B cell (primary cell): ENCODE measurements around the gene RRAGC. TPM values are rescaled to one million over a fixed set of nuclear protein-coding genes. Genes with fewer than 3 reads are reported as not detected.

Experiments
- ATAC-seq: fragments of 200-7000 bp; cut with Tn5 transposase; one replicate; pipeline ENCODE4 v1.10.0; 2021; ENCODE audit warnings: low read depth, mild to moderate bottlenecking, moderate number of reproducible peaks, moderate library complexity
- CTCF ChIA-PET: fragments of 350-600 bp; sonication (Branson Sonifier 250); formaldehyde crosslinking; loops from one replicate; lab custom pipeline; 2021; ENCODE audit warnings: antibody characterized with exemption, inconsistent platforms; lab: Charles Lee
- POLR2A ChIA-PET: fragments of 350-600 bp; sonication (Branson Sonifier 250); formaldehyde crosslinking; loops from one replicate; lab custom pipeline; 2021; ENCODE audit warnings: antibody characterized with exemption; lab: Charles Lee
- DNase-seq: peaks from one replicate; pipeline ENCODE4 v3.0.0; 2013
- H2AFZ ChIP-seq: 2 replicates; pipeline ENCODE4 v1.6.1; 2012; ENCODE audit warnings: mild to moderate bottlenecking, low read depth, low read length; ENCODE audit not compliant: insufficient read depth, poor library complexity, severe bottlenecking
- H3K27ac ChIP-seq, 2 donors: 1 replicate in 1 of 2; 2 replicates in 1 of 2; pipeline ENCODE4 v1.5.1; 2012 to 2013; ENCODE audit warnings: low read length in 2 of 2, mild to moderate bottlenecking in 2 of 2, moderate library complexity in 1 of 2
- H3K27me3 ChIP-seq, 4 experiments: fragments of 200-600 bp in 1 of 4; sonication (generic) in 1 of 4; replicated peaks in 1 of 4; 1 replicate in 2 of 4; 2 replicates in 2 of 4; pipeline versions ENCODE4 v1.6.1 to v1.7.0; 2013 to 2016; ENCODE audit warnings: low read length in 3 of 4, mild to moderate bottlenecking in 2 of 4, mixed read lengths in 1 of 4, moderate library complexity in 1 of 4; ENCODE audit not compliant: insufficient read depth in 4 of 4, control insufficient read depth in 3 of 4; ENCODE audit errors: control extremely low read depth in 1 of 4
- H3K36me3 ChIP-seq, 2 experiments: replicated peaks in 1 of 2; 1 replicate in 1 of 2; 2 replicates in 1 of 2; pipeline versions ENCODE4 v1.6.1 to v1.7.1; 2013; ENCODE audit warnings: low read length in 1 of 2; ENCODE audit not compliant: insufficient read depth in 2 of 2, control insufficient read depth in 1 of 2; ENCODE audit errors: control extremely low read depth in 1 of 2, extremely low read depth in 1 of 2
- H3K4me1 ChIP-seq, 2 donors: fragments of 200-600 bp in 1 of 2; sonication (generic) in 1 of 2; 1 replicate in 1 of 2; 2 replicates in 1 of 2; pipeline versions ENCODE4 v1.5.1 to v1.6.1; 2013 to 2017; ENCODE audit warnings: low read length in 2 of 2; ENCODE audit not compliant: control insufficient read depth in 2 of 2, insufficient read depth in 2 of 2
- H3K4me2 ChIP-seq: replicated peaks from 2 replicates; pipeline ENCODE3; 2012; ENCODE audit warnings: mild to moderate bottlenecking, low read depth, low read length; ENCODE audit not compliant: poor library complexity, severe bottlenecking
- H3K4me3 ChIP-seq, 5 experiments: fragments of 200-600 bp in 1 of 5; sonication (generic) in 1 of 5; 1 replicate in 3 of 5; 2 replicates in 2 of 5; pipeline versions ENCODE4 v1.5.1 to v1.7.0; 2011 to 2016; ENCODE audit warnings: low read length in 4 of 5, mild to moderate bottlenecking in 4 of 5, low read depth in 2 of 5, control low read depth in 1 of 5, moderate library complexity in 1 of 5; ENCODE audit not compliant: insufficient read depth in 1 of 5; ENCODE audit errors: control extremely low read depth in 1 of 5, extremely low read depth in 1 of 5
- H3K79me2 ChIP-seq: fragments of 200-600 bp; sonication (generic); one replicate; pipeline ENCODE4 v1.6.0; 2016; ENCODE audit warnings: low read length; ENCODE audit not compliant: control insufficient read depth, insufficient read depth
- H3K9ac ChIP-seq: fragments of 200-600 bp; sonication (generic); 2 replicates; pipeline ENCODE4 v1.6.1; 2017; ENCODE audit warnings: mild to moderate bottlenecking, low read length, moderate library complexity
- H3K9me3 ChIP-seq, 3 donors: one replicate each; pipeline versions ENCODE4 v1.6.1 to v1.7.1; 2013; ENCODE audit warnings: low read length in 2 of 3; ENCODE audit not compliant: control insufficient read depth in 2 of 3, insufficient read depth in 1 of 3; ENCODE audit errors: control extremely low read depth in 1 of 3
- H4K20me1 ChIP-seq: 2 replicates; pipeline ENCODE4 v1.6.0; 2012; ENCODE audit warnings: mild to moderate bottlenecking, low read length; ENCODE audit not compliant: insufficient read depth, control insufficient read depth, poor library complexity, severe bottlenecking
- H3K27ac Mint-ChIP-seq: one replicate; pipeline ENCODE4 v1.8.0; 2021; ENCODE audit warnings: mixed read lengths
- H3K27me3 Mint-ChIP-seq: one replicate; pipeline ENCODE4 v1.8.0; 2021; ENCODE audit warnings: mixed read lengths
- H3K4me1 Mint-ChIP-seq: one replicate; pipeline ENCODE4 v1.8.0; 2021; ENCODE audit warnings: mixed read lengths
- H3K4me3 Mint-ChIP-seq: one replicate; pipeline ENCODE4 v1.8.0; 2021; ENCODE audit warnings: mixed read lengths
- H3K9me3 Mint-ChIP-seq: one replicate; pipeline ENCODE4 v1.8.0; 2022; ENCODE audit warnings: mixed read lengths; ENCODE audit not compliant: insufficient read depth
- EZH2 ChIP-seq: IDR thresholded peaks from 2 replicates; pipeline ENCODE4 v1.6.1; 2012; ENCODE audit warnings: borderline replicate concordance, low read depth, mild to moderate bottlenecking, moderate library complexity, low read length; ENCODE audit not compliant: insufficient read depth, poor library complexity, severe bottlenecking
- WGBS: methylation state at CpG from one replicate; pipeline ENCODE4 v1.1.5; 2013; ENCODE audit warnings: missing lambda C conversion rate; ENCODE audit not compliant: insufficient coverage; 5-methylcytosine and 5-hydroxymethylcytosine counted together
- intact Hi-C: fragments of 100-400 bp; cut with micrococcal nuclease; formaldehyde crosslinking; loops from one replicate; pipeline ENCODE4 v1.10.0; 2022
- polyA plus RNA-seq: library from polyadenylated mRNA; depleted of rRNA; stranded (reverse); fragments of >200 nt; gene quantifications from 2 replicates; pipeline ENCODE4 v1.2.3, GENCODE V29; 2012
- total RNA-seq, 2 donors: library from RNA; stranded (reverse); fragments of 120-200 nt in 1 of 2; gene quantifications; 1 replicate in 1 of 2; 2 replicates in 1 of 2; pipeline versions ENCODE4 v1.2.3 to v1.2.4, GENCODE V29; 2013 to 2022
- TF ChIP-seq, protein P1 (sequence below): fragments of 200-600 bp; IDR thresholded peaks from one replicate; pipeline ENCODE4 v1.8.0; 2022; ENCODE audit warnings: antibody characterized with exemption, mild to moderate bottlenecking

Gene RRAGC
- total and polyA plus RNA-seq, 2 donors (not counting 1 experiment from before 2014, with no cell fraction given), result 11.4 to 37.6 TPM

DNA sequence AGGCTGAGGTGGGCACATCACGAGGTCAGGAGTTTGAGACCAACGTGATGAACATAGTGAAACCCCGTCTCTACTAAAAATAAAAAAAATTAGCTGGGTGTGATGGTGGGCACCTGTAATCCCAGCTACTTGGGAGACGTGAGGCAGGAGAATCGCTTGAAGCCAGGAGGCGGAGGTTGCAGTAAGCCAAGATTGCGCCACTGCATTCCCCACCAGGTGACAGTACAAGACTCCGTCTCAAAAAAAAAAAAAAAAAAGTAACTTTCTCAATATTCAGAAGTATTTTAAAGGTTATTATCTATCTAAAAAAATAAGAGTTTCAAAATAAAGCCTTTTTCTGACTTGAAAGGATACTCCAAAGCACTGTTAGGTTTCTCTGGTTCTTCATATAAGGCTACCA is 7.6 kb upstream of the RRAGC start:
- Mint-ChIP-seq H3K27ac (no peak overlapping the region), H3K4me1 (peaks cover 27% of the 10 kb centered on the region), H3K27me3 (no peaks in the 10 kb centered on the region), H3K4me3 (no peak overlapping the region), H3K9me3 (no peaks in the 10 kb centered on the region)
- peaks cover 3 to 11% of the 10 kb centered on the region in 2 experiments for H3K36me3 ChIP-seq
- H4K20me1 ChIP-seq, result peaks cover 9% of the 10 kb centered on the region
- ChIA-PET CTCF (no interaction called here), POLR2A (no interaction called here)
- peaks cover 54% of the 10 kb centered on the region for H3K79me2 ChIP-seq
- whole genome bisulfite sequencing, result no CpG with 5 or more reads among the region's 8 CpGs
- ATAC-seq, result no peak
- no peak overlapping the region for H3K27ac ChIP-seq
- no peak overlapping the region for H3K4me2 ChIP-seq
- peaks cover 9 to 10% of the 10 kb centered on the region in 2 donors for H3K4me1 ChIP-seq
- no peak overlapping the region for H3K4me3 ChIP-seq
- intact Hi-C loops, result no loop called here
- H2AFZ ChIP-seq, result no peak overlapping the region
- H3K9me3 ChIP-seq, result no peaks in the 10 kb centered on the region
- no peak overlapping the region for H3K9ac ChIP-seq
- DNase-seq, result no peak
- no peak for TF ChIP-seq EZH2
- TF ChIP-seq, protein P1, sequence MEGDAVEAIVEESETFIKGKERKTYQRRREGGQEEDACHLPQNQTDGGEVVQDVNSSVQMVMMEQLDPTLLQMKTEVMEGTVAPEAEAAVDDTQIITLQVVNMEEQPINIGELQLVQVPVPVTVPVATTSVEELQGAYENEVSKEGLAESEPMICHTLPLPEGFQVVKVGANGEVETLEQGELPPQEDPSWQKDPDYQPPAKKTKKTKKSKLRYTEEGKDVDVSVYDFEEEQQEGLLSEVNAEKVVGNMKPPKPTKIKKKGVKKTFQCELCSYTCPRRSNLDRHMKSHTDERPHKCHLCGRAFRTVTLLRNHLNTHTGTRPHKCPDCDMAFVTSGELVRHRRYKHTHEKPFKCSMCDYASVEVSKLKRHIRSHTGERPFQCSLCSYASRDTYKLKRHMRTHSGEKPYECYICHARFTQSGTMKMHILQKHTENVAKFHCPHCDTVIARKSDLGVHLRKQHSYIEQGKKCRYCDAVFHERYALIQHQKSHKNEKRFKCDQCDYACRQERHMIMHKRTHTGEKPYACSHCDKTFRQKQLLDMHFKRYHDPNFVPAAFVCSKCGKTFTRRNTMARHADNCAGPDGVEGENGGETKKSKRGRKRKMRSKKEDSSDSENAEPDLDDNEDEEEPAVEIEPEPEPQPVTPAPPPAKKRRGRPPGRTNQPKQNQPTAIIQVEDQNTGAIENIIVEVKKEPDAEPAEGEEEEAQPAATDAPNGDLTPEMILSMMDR, result no peak
- no peaks in the 10 kb centered on the region for H3K27me3 ChIP-seq

DNA sequence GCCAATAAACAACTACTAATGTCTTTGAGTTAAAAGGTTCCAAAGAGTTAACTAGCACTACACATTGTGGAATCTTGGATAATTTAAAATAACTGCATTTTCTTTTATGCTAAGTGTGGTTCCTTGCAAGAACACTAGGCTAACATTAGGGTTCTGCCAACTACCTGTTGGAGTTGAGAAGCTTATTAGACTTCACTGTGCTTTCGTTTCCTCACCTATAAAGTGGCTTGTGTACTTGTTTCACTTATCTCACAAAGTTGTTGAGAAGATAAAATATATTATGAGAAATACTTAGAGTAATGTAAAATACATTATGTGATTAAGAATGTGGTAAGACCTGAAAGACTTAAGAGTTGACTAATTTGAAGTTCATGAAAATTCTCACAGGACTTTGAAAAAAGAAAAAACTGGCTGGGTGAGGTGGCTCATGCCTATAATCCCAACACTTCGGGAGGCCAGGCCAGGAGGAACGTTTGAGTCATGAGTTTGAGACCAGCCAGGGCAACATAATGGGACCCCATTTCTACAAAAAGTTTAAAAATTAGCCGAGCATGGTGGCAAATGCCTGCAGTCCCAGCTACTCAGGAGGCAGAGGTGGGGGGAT is 5.6 kb upstream of the RRAGC start:
- DNase-seq (no peak), ATAC-seq (no peak)
- H3K27ac Mint-ChIP-seq, result no peak overlapping the region
- peaks cover 55% of the 10 kb centered on the region for H3K79me2 ChIP-seq
- no peak overlapping the region for H3K4me3 Mint-ChIP-seq
- no peaks in the 10 kb centered on the region for H3K27me3 Mint-ChIP-seq
- H3K4me1 Mint-ChIP-seq, result peaks cover 32% of the 10 kb centered on the region
- TF ChIP-seq, protein P1, result no peak
- TF ChIP-seq EZH2, result no peak
- peaks cover 9% of the 10 kb centered on the region for H4K20me1 ChIP-seq
- 93% methylated on average over 3 of the region's 4 CpGs for WGBS
- no peaks in the 10 kb centered on the region for H3K27me3 ChIP-seq
- peaks cover 3 to 12% of the 10 kb centered on the region in 2 experiments for H3K36me3 ChIP-seq
- H3K4me3 ChIP-seq, result no peak overlapping the region
- H3K27ac ChIP-seq, result no peak overlapping the region
- H3K9me3 ChIP-seq, result no peaks in the 10 kb centered on the region
- no peak overlapping the region for H3K9ac ChIP-seq
- intact Hi-C loops, result no loop called here
- H3K4me1 ChIP-seq, result peaks cover 12 to 14% of the 10 kb centered on the region in 2 donors
- no peaks in the 10 kb centered on the region for H3K9me3 Mint-ChIP-seq
- no peak overlapping the region for H3K4me2 ChIP-seq
- H2AFZ ChIP-seq, result no peak overlapping the region
- ChIA-PET POLR2A (no interaction called here), CTCF (no interaction called here)
